SK-N-SH treated with all-trans-retinoic acid at 6 μM for 48 hours (cell line): ENCODE data around the gene PFKFB2.

Experiments used
- ATAC-seq: fragments of 200-7000 bp; cut with Tn5 transposase; 3 replicates; pipeline ENCODE4 v1.9.1; 2020; ENCODE audit warnings: mild to moderate bottlenecking, moderate library complexity
- ARNTL ChIP-seq: fragments of 450-650 bp; formaldehyde crosslinking; IDR thresholded peaks from 2 replicates; pipeline ENCODE4 v1.5.0; 2020; ENCODE audit warnings: low read depth, mild to moderate bottlenecking, moderate library complexity, borderline replicate concordance
- BACH2 ChIP-seq: fragments of 250-450 bp; sonication (Bioruptor Pico); IDR thresholded peaks from 2 replicates; pipeline ENCODE4 v1.9.0; 2021; ENCODE audit warnings: mild to moderate bottlenecking, borderline replicate concordance
- CREB5 ChIP-seq: fragments of 250-450 bp; sonication (Bioruptor Pico); IDR thresholded peaks from 2 replicates; pipeline ENCODE4 v1.5.1; 2020; ENCODE audit warnings: low read depth, mild to moderate bottlenecking, moderate library complexity
- CSDC2 ChIP-seq: fragments of 250-450 bp; sonication (Bioruptor Pico); IDR thresholded peaks from 2 replicates; pipeline ENCODE4 v1.5.0; 2020; ENCODE audit warnings: mild to moderate bottlenecking, moderate library complexity
- CSRNP3 ChIP-seq: fragments of 250-450 bp; sonication (Bioruptor Pico); IDR thresholded peaks from 2 replicates; pipeline ENCODE4 v1.5.1; 2021; ENCODE audit warnings: mild to moderate bottlenecking, moderate library complexity
- ESRRG ChIP-seq: fragments of 250-450 bp; sonication (Bioruptor Pico); IDR thresholded peaks from 2 replicates; pipeline ENCODE4 v1.6.1; 2021; ENCODE audit warnings: mild to moderate bottlenecking
- GLIS3 ChIP-seq: fragments of 250-450 bp; sonication (Bioruptor Pico); IDR thresholded peaks from 2 replicates; pipeline ENCODE4 v1.5.0; 2020; ENCODE audit warnings: mild to moderate bottlenecking, moderate library complexity
- OSR1 ChIP-seq: fragments of 250-450 bp; sonication (Bioruptor Pico); IDR thresholded peaks from 2 replicates; pipeline ENCODE4 v1.8.0; 2022; ENCODE audit warnings: moderate library complexity, mild to moderate bottlenecking, inconsistent platforms
- POU6F1 ChIP-seq: fragments of 250-450 bp; sonication (Bioruptor Pico); IDR thresholded peaks from 2 replicates; pipeline ENCODE4 v1.8.0; 2021; ENCODE audit warnings: low read depth, mild to moderate bottlenecking, moderate library complexity, borderline replicate concordance
- PPARA ChIP-seq: fragments of 250-450 bp; sonication (Bioruptor Pico); IDR thresholded peaks from 2 replicates; pipeline ENCODE4 v1.5.0; 2020; ENCODE audit warnings: mild to moderate bottlenecking, borderline replicate concordance
- RARB ChIP-seq: fragments of 250-450 bp; sonication (Bioruptor Pico); IDR thresholded peaks from 2 replicates; pipeline ENCODE4 v1.8.0; 2021; ENCODE audit warnings: mild to moderate bottlenecking, moderate library complexity
- SNAI2 ChIP-seq: fragments of 250-450 bp; sonication (Bioruptor Pico); IDR thresholded peaks from 2 replicates; pipeline ENCODE4 v1.5.0; 2020; ENCODE audit warnings: mild to moderate bottlenecking, moderate library complexity
- TOX ChIP-seq: fragments of 250-450 bp; sonication (Bioruptor Pico); IDR thresholded peaks from 2 replicates; pipeline ENCODE4 v1.8.0; 2021; ENCODE audit warnings: mild to moderate bottlenecking, moderate library complexity, borderline replicate concordance
- TSHZ2 ChIP-seq: fragments of 250-450 bp; sonication (Bioruptor Pico); IDR thresholded peaks from 2 replicates; pipeline ENCODE4 v1.5.0; 2020; ENCODE audit warnings: mild to moderate bottlenecking, moderate library complexity
- ZC3H10 ChIP-seq: fragments of 250-450 bp; sonication (Bioruptor Pico); IDR thresholded peaks from 2 replicates; pipeline ENCODE4 v1.5.1; 2021; ENCODE audit warnings: mild to moderate bottlenecking, moderate library complexity
- ZFP3 ChIP-seq: fragments of 250-450 bp; sonication (Bioruptor Pico); IDR thresholded peaks from 2 replicates; pipeline ENCODE4 v1.5.0; 2020; ENCODE audit warnings: mild to moderate bottlenecking, moderate library complexity
- ZFP30 ChIP-seq: fragments of 450-650 bp; formaldehyde crosslinking; IDR thresholded peaks from 2 replicates; pipeline ENCODE4 v1.5.0; 2022; ENCODE audit warnings: mild to moderate bottlenecking, moderate library complexity
- ZNF565 ChIP-seq: fragments of 450-650 bp; formaldehyde crosslinking; conservative IDR thresholded peaks from 2 replicates; pipeline ENCODE4 v1.5.0; 2020; ENCODE audit warnings: low read depth, mild to moderate bottlenecking, moderate library complexity
- ZNF70 ChIP-seq: fragments of 450-650 bp; formaldehyde crosslinking; IDR thresholded peaks from 2 replicates; pipeline ENCODE4 v1.5.0; 2020; ENCODE audit warnings: mild to moderate bottlenecking, moderate library complexity
- ZNF8 ChIP-seq: fragments of 450-650 bp; formaldehyde crosslinking; IDR thresholded peaks from 2 replicates; pipeline ENCODE4 v1.5.0; 2020; ENCODE audit warnings: mild to moderate bottlenecking, moderate library complexity

The PFKFB2 gene

GRCh38 chr1:207076181-207076955 is 23.3 kb downstream of the PFKFB2 start:
- TF ChIP-seq ZNF70 (CRISPR knock-in tag) = no peak
- ATAC-seq = 0 out of 3 replicates have a peak, but pooled peaks have one; percentile 15

- ATAC-seq = no peak
- TF ChIP-seq SNAI2 (no peak), ZFP30 (CRISPR knock-in tag) (no peak), RARB (CRISPR knock-in tag) (no peak), TSHZ2 (CRISPR knock-in tag) (no peak), CREB5 (CRISPR knock-in tag) (no peak), GLIS3 (CRISPR knock-in tag) (no peak), ZFP3 (CRISPR knock-in tag) (no peak), PPARA (CRISPR knock-in tag) (no peak), ZNF8 (no peak), CSRNP3 (CRISPR knock-in tag) (no peak), CSDC2 (CRISPR knock-in tag) (no peak), OSR1 (CRISPR knock-in tag) (no peak), ARNTL (CRISPR knock-in tag) (no peak), ZNF565 (CRISPR knock-in tag) (no peak), TOX (CRISPR knock-in tag) (no peak), ZC3H10 (no peak)
Observed at GRCh38 chr1:207077012-207077411, 23.9 kb downstream of the PFKFB2 start.

- no peak for TF ChIP-seq ZFP3 (CRISPR knock-in tag)
- TF ChIP-seq CSRNP3 (CRISPR knock-in tag) = no peak
- no peak for TF ChIP-seq BACH2
- TF ChIP-seq PPARA (CRISPR knock-in tag) = no peak
- ATAC-seq = peak; percentile 97
Observed at GRCh38 chr1:207077470-207078377, 24.6 kb downstream of the PFKFB2 start.

GRCh38 chr1:207078578-207079132 is 25.6 kb downstream of the PFKFB2 start:
- ATAC-seq = no peak
- TF ChIP-seq CSRNP3 (CRISPR knock-in tag) = no peak
- no peak for TF ChIP-seq ESRRG (CRISPR knock-in tag)
- TF ChIP-seq ARNTL (CRISPR knock-in tag) = no peak
- no peak for TF ChIP-seq ZFP3 (CRISPR knock-in tag)
- TF ChIP-seq GLIS3 (CRISPR knock-in tag) = no peak
- no peak for TF ChIP-seq BACH2
- no peak for TF ChIP-seq ZC3H10
- TF ChIP-seq PPARA (CRISPR knock-in tag) = no peak
- TF ChIP-seq OSR1 (CRISPR knock-in tag) = no peak
- no peak for TF ChIP-seq POU6F1 (CRISPR knock-in tag)
- TF ChIP-seq CREB5 (CRISPR knock-in tag) = no peak
- TF ChIP-seq CSDC2 (CRISPR knock-in tag) = no peak
- TF ChIP-seq ZFP30 (CRISPR knock-in tag) = no peak
- no peak for TF ChIP-seq RARB (CRISPR knock-in tag)
- no peak for TF ChIP-seq ZNF70 (CRISPR knock-in tag)
- no peak for TF ChIP-seq ZNF565 (CRISPR knock-in tag)
